GM12864 (cell line): ENCODE measurements around the gene CRLF3.
"Not testable (repeated sequence)": the region's sequence is repeated elsewhere in the genome, so short reads cannot be mapped to it uniquely, and the experiment has no call there.

ENCODE experiments used
- DNase-seq: peaks from one replicate; pipeline ENCODE4 v3.0.0-alpha.2; 2011; ENCODE audit warnings: low read depth
- H3K4me3 ChIP-seq: 2 replicates; pipeline ENCODE4 v1.5.1; 2011; ENCODE audit warnings: mild to moderate bottlenecking, low read depth, low read length, control low read depth
- CTCF ChIP-seq: IDR thresholded peaks from 2 replicates; pipeline ENCODE4 v1.5.1; 2011; ENCODE audit warnings: low read depth, mild to moderate bottlenecking, moderate library complexity, low read length, control low read depth, inconsistent platforms; ENCODE audit errors: missing control alignments

CRLF3 gene

GRCh38 chr17:30796016-30796415 lies 28.5 kb downstream of the CRLF3 start:
- TF ChIP-seq CTCF: no peak
- H3K4me3 ChIP-seq: no peak overlapping the region
- DNase-seq: no peak

GRCh38 chr17:30794372-30794771 lies 30.1 kb downstream of the CRLF3 start:
- no peak for TF ChIP-seq CTCF
- DNase-seq: no peak
- H3K4me3 ChIP-seq: no peak overlapping the region

- DNase-seq: no peak
- H3K4me3 ChIP-seq: no peak overlapping the region
- TF ChIP-seq CTCF: no peak
These were observed 31.1 kb downstream of the CRLF3 start for GRCh38 chr17:30793282-30793977.

- no peak overlapping the region for H3K4me3 ChIP-seq
- TF ChIP-seq CTCF: no peak
- no peak for DNase-seq
These were observed 34.2 kb downstream of the CRLF3 start for GRCh38 chr17:30790279-30790678.

GRCh38 chr17:30788918-30789317 lies 35.6 kb downstream of the CRLF3 start:
- no peak for TF ChIP-seq CTCF
- no peak overlapping the region for H3K4me3 ChIP-seq
- no peak for DNase-seq

GRCh38 chr17:30782206-30782605 lies 42.3 kb downstream of the CRLF3 start:
- no peak overlapping the region for H3K4me3 ChIP-seq
- DNase-seq: no peak
- TF ChIP-seq CTCF: no peak

- no peak overlapping the region for H3K4me3 ChIP-seq
- no peak for TF ChIP-seq CTCF
- peak; percentile 8 for DNase-seq
These were observed 44.1 kb downstream of the CRLF3 start for GRCh38 chr17:30780343-30780742.

- H3K4me3 ChIP-seq, DNase-seq: not testable (repeated sequence)
These were observed 55.7 kb downstream of the CRLF3 start for GRCh38 chr17:30768771-30769170.

- not testable (repeated sequence) for DNase-seq
These were observed 56.7 kb downstream of the CRLF3 start for GRCh38 chr17:30767641-30768404.

More at GRCh38 chr17:30767641-30768404, 56.7 kb downstream of the CRLF3 start:
- not testable (repeated sequence) for H3K4me3 ChIP-seq
